ENCODE measurements around the gene C2orf15.
"Not testable (repeated sequence)": the region's sequence is repeated elsewhere in the genome, so short reads cannot be mapped to it uniquely, and the experiment has no call there.

C2orf15 gene

DNA sequence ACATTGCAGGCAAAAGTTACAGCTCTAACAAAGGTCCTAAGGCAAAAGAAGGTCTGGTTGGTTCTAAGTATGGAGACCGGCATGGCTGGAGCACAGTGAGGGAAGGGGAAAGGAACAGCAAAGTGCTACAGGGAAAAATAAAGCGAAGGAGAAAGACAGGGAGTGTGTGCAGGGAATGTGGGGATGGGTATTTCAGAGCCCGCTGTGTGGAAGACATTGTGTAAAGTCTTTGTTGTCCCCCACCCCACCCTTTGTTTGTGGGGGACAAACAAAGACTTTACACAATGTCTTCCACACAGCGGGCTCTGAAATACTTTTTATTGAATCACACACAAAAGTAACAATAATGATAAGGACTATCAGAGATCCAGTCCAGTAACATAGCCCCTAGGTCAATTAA, 28.9 kb upstream of the C2orf15 start:
- no peak for TF ChIP-seq CTCF (conservative IDR thresholded peaks at IDR 0.05)
- TF ChIP-seq ZFX (IDR thresholded peaks at IDR 0.05), result no peak
- no peak overlapping the region for H3K27ac ChIP-seq

DNA sequence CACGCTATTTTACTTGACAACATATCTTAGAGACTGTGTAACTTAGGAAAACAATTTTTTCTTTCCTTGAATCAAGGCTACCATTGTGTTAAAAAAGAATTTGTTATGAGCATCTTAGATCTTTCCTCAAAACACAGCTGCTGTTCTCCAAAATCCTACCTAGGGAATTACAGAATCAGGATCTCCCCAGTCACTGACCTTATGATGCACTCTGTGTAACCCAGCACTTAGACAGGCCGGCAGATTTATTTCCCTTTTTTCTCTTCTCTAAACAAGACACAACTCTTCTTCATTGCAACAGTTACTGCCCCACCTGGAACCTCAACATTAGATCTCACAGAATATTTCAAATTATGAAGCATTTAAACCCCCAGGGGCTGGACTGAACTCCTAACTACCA, 13.5 kb upstream of the C2orf15 start:
- TF ChIP-seq CTCF (conservative IDR thresholded peaks at IDR 0.05), result no peak
- no peak for TF ChIP-seq ZFX (IDR thresholded peaks at IDR 0.05)
- H3K27ac ChIP-seq, result no peak overlapping the region

DNA sequence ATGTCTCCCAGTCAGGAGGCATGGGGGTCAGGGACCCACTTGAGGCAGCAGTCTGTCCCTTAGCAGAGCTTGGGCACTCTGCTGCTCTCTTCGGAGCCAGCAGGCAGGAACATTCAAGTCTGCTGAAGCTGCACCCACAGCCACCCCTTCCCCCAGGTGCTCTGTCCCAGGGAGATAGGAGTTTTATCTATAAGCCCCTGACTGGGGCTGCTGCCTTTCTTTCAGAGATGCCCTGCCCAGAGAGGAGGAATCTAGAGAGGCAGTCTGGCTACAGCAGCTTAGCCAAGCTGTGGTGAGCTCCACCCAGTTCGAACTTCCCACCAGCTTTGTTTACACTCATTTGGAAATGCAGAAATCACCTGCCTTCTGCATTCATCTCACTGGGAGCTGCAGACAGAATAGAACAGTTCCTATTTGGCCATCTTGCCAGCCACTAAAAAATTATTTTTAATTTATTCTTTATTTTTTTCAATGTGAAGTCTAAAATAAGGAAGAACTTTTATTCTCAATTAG, 6.4 kb upstream of the C2orf15 start:
- H3K27ac ChIP-seq, result not testable (repeated sequence)

DNA sequence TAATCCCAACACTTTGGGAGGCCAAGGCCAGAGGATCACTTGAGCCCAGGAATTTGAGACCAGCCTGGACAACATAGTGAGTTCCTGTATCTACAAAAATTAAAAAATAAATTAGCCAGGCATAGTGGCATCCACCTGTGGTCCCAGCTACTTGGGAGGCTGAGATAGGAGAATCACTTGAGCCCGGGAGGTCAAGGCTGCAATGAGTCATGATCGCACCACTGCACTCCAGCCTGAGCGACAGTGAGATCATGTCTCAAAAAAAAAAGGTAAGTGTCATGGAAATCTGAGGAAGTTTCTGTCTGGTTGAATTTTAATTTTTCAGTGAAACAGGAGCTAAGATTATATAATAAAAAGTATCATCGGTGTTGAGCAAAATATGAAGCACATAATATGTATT, 2.5 kb upstream of the C2orf15 start:
- no peak overlapping the region for H3K27ac ChIP-seq
- TF ChIP-seq ZFX (IDR thresholded peaks at IDR 0.05), result no peak
- no peak for TF ChIP-seq CTCF (conservative IDR thresholded peaks at IDR 0.05)

- TF ChIP-seq ZFX (IDR thresholded peaks at IDR 0.05) (no peak), CTCF (conservative IDR thresholded peaks at IDR 0.05) (no peak)
- H3K27ac ChIP-seq, result peak overlapping the region; percentile 79
These were observed 1.2 kb upstream of the C2orf15 start for GRCh38 chr2:99140056-99140859.

- no peak for TF ChIP-seq CTCF (conservative IDR thresholded peaks at IDR 0.05)
- TF ChIP-seq ZFX (IDR thresholded peaks at IDR 0.05), result no peak
- H3K27ac ChIP-seq, result peak overlapping the region; percentile 79
These were observed 722 bp upstream of the C2orf15 start for GRCh38 chr2:99140860-99141109.

DNA sequence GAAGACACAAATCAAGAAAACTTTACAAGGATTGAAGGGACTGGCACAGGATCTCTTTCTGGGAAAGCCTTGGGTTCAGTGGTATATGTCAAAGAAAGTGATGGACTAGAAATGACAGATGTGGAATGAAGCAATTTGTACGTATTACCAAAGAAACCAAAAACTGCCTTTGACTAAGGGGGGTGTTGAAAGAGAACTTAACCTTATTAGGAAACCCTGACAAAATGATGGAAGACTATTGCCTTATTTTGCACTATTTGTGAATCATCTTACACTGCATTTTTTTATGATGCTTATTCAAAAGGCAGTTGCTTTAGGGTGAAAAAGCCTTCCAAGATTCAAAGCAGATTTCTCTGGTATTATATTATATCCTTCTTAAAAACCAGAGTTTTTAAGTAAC, 9.2 kb downstream of the C2orf15 start:
- no peak overlapping the region for H3K27ac ChIP-seq
- TF ChIP-seq CTCF (conservative IDR thresholded peaks at IDR 0.05) (no peak), ZFX (IDR thresholded peaks at IDR 0.05) (no peak)

Data from C4-2B (cell line).